GM12878 (cell line): Measurements from ENCODE around the gene RFC3. TPM values are rescaled to one million over a fixed set of nuclear protein-coding genes. Genes with fewer than 3 reads are reported as not detected.

Source experiments
- BCL3 ChIP-seq: IDR thresholded peaks from 2 replicates; pipeline ENCODE4 v1.6.1; 2011; ENCODE audit warnings: borderline replicate concordance, low read depth, mild to moderate bottlenecking, moderate library complexity, low read length; ENCODE audit not compliant: insufficient read depth, poor library complexity, severe bottlenecking
- IRF5 ChIP-seq: fragments of 450-650 bp; IDR thresholded peaks from 2 replicates; pipeline ENCODE4 v1.6.1; 2017; ENCODE audit warnings: borderline replicate concordance
- MTA2 ChIP-seq: fragments of 450-650 bp; IDR thresholded peaks from 2 replicates; pipeline ENCODE4 v1.6.1; 2016; ENCODE audit warnings: low read depth, mild to moderate bottlenecking, moderate library complexity
- NR2F1 ChIP-seq: fragments of 450-650 bp; conservative IDR thresholded peaks from 2 replicates; pipeline ENCODE4 v1.6.1; 2017; ENCODE audit warnings: mild to moderate bottlenecking
- RUNX3 ChIP-seq: IDR thresholded peaks from 2 replicates; pipeline ENCODE4 v1.6.1; 2012; ENCODE audit warnings: low read length, inconsistent platforms
- SKIL ChIP-seq: fragments of 450-650 bp; IDR thresholded peaks from 2 replicates; pipeline ENCODE4 v1.6.1; 2017; ENCODE audit warnings: mild to moderate bottlenecking, low read depth, inconsistent platforms; ENCODE audit not compliant: poor library complexity, severe bottlenecking
- SPI1 ChIP-seq: IDR thresholded peaks from 2 replicates; pipeline ENCODE4 v1.6.1; 2011; ENCODE audit warnings: low read depth, mild to moderate bottlenecking, low read length, moderate library complexity, borderline replicate concordance; ENCODE audit not compliant: insufficient read depth
- SRF ChIP-seq, 2 experiments: IDR thresholded peaks; 2 replicates each; pipeline ENCODE4 v1.6.1; 2011; ENCODE audit warnings: low read depth in 2 of 2, low read length in 2 of 2, mild to moderate bottlenecking in 1 of 2, moderate library complexity in 1 of 2
- ZBTB11 ChIP-seq: fragments of 450-650 bp; formaldehyde crosslinking; IDR thresholded peaks from 2 replicates; pipeline ENCODE4 v1.5.0; 2022; ENCODE audit warnings: mild to moderate bottlenecking, missing genetic modification characterization
- ZNF592 ChIP-seq: fragments of 450-650 bp; IDR thresholded peaks from 2 replicates; pipeline ENCODE4 v1.6.1; 2017; ENCODE audit warnings: mild to moderate bottlenecking, moderate library complexity
- ZNF687 ChIP-seq: fragments of 450-650 bp; IDR thresholded peaks from 2 replicates; pipeline ENCODE4 v1.6.1; 2017; ENCODE audit warnings: mild to moderate bottlenecking, moderate library complexity
- polyA plus RNA-seq, 11 experiments: library from polyadenylated mRNA; depleted of rRNA in 4 of 11; unstranded in 6 of 11; stranded (reverse) in 5 of 11; fragments of >200 nt; fragmentation: Nextera tagmentation in 4 of 11; fragmentation: Illumina TruSeq in 1 of 11; extraction: Ambion mirVana in 4 of 11; extraction: Trizol in 1 of 11; gene quantifications; 1 replicate in 1 of 11; 2 replicates in 10 of 11; pipeline versions ENCODE4 v1.2.1 to v1.2.3, GENCODE V29; 2011 to 2016; ENCODE audit warnings: inconsistent platforms in 2 of 11, missing spikeins in 2 of 11, low read depth in 1 of 11
- total RNA-seq, 4 experiments: library from RNA; depleted of rRNA in 3 of 4; stranded (reverse); fragments of >200 nt in 3 of 4; fragmentation: Illumina TruSeq in 1 of 4; extraction: Trizol in 1 of 4; gene quantifications; 2 replicates each; pipeline versions ENCODE4 v1.2.1 to v1.2.3, GENCODE V29; 2013 to 2021

RFC3 gene
- total and polyA plus RNA-seq, 10 of the 15 experiments (the other 5 are each of a cell fraction or from before 2014, with no cell fraction given), result 57.6 to 98.9 (median 81.3) TPM

- TF ChIP-seq SKIL, result no peak
- TF ChIP-seq SRF (IDR thresholded peaks at IDR 0.05; ENCODE audit: low read depth in 2 of 2, low read length in 2 of 2), result no peak
- no peak for TF ChIP-seq IRF5
- no peak for TF ChIP-seq BCL3
- no peak for TF ChIP-seq ZNF592
- TF ChIP-seq NR2F1, result no peak
- no peak for TF ChIP-seq ZBTB11 (CRISPR knock-in tag)
- TF ChIP-seq ZNF687, result no peak
- TF ChIP-seq RUNX3, result peak; percentile 39; the same call in 1 of the 2 replicates
- TF ChIP-seq MTA2, result 0 out of 2 replicates have a peak, but pooled peaks have one; percentile 12
- no peak for TF ChIP-seq SPI1
Observed at GRCh38 chr13:33787051-33787591, 30.8 kb upstream of the RFC3 start (continued).
